H1 (cell line): ENCODE results near the gene IRF2BP1. TPM values are rescaled to one million over a fixed set of nuclear protein-coding genes. Genes with fewer than 3 reads are reported as not detected.

ENCODE experiments used
- ASH2L ChIP-seq: fragments of 200-600, 300-600 bp; sonication (generic); IDR thresholded peaks from one replicate; pipeline ENCODE4 v1.7.1; 2017; ENCODE audit warnings: low read length
- BACH1 ChIP-seq: IDR thresholded peaks from 2 replicates; pipeline ENCODE4 v1.6.1; 2012; ENCODE audit warnings: low read length, improper control_type of control experiment
- CBX8 ChIP-seq: fragments of 300-800, 300-1000 bp; sonication (generic); IDR thresholded peaks from 2 replicates; pipeline ENCODE4 v1.7.1; 2016; ENCODE audit warnings: low read depth, low read length, borderline replicate concordance
- EZH2 ChIP-seq: fragments of 200-600 bp; sonication (generic); IDR thresholded peaks from 2 replicates; pipeline ENCODE4 v1.7.1; 2012; ENCODE audit warnings: low read depth, mild to moderate bottlenecking, moderate library complexity, low read length, inconsistent platforms; ENCODE audit not compliant: severe bottlenecking
- FOSL1 ChIP-seq: IDR thresholded peaks from 2 replicates; pipeline ENCODE4 v1.6.1; 2011; ENCODE audit warnings: mild to moderate bottlenecking, low read depth, low read length, moderate library complexity; ENCODE audit not compliant: insufficient read depth
- HDAC2 ChIP-seq, 2 experiments: fragments of 300-600 bp in 1 of 2; sonication (generic) in 1 of 2; IDR thresholded peaks; 2 replicates each; pipeline ENCODE4 v1.6.1; 2011 to 2012; ENCODE audit warnings: low read depth in 2 of 2, low read length in 2 of 2, mild to moderate bottlenecking in 2 of 2, moderate library complexity in 2 of 2, borderline replicate concordance in 1 of 2, inconsistent platforms in 1 of 2
- JUND ChIP-seq: IDR thresholded peaks from 2 replicates; pipeline ENCODE4 v1.6.1; 2011; ENCODE audit warnings: mild to moderate bottlenecking, improper control_type of control experiment, low read length
- KDM4A ChIP-seq: IDR thresholded peaks from one replicate; pipeline ENCODE4 v1.7.1; 2012; ENCODE audit warnings: low read depth, mild to moderate bottlenecking, moderate library complexity, low read length, inconsistent platforms; ENCODE audit not compliant: severe bottlenecking
- MAFK ChIP-seq: IDR thresholded peaks from 2 replicates; pipeline ENCODE4 v1.6.1; 2012; ENCODE audit warnings: low read depth, mild to moderate bottlenecking, improper control_type of control experiment, low read length
- NANOG ChIP-seq: IDR thresholded peaks from 2 replicates; pipeline ENCODE4 v1.6.1; 2011; ENCODE audit warnings: low read length, low read depth, mild to moderate bottlenecking, inconsistent platforms; ENCODE audit not compliant: insufficient read depth, poor library complexity, severe bottlenecking
- POLR2A ChIP-seq, 2 experiments: IDR thresholded peaks; 1 replicate in 1 of 2; 2 replicates in 1 of 2; pipeline ENCODE4 v1.6.1; 2011; ENCODE audit warnings: low read depth in 2 of 2, low read length in 2 of 2, mild to moderate bottlenecking in 2 of 2; ENCODE audit errors: control extremely low read depth in 1 of 2
- TCF12 ChIP-seq: IDR thresholded peaks from 2 replicates; pipeline ENCODE4 v1.6.1; 2011; ENCODE audit warnings: low read depth, mild to moderate bottlenecking, low read length
- YY1 ChIP-seq: IDR thresholded peaks from 2 replicates; pipeline ENCODE4 v1.6.1; 2011; ENCODE audit warnings: low read depth, mild to moderate bottlenecking, low read length
- polyA plus RNA-seq, 7 experiments: library from polyadenylated mRNA; depleted of rRNA in 3 of 7; stranded (reverse) in 5 of 7; unstranded in 2 of 7; fragments of >200 nt in 5 of 7; fragments of 200-250 nt in 2 of 7; gene quantifications; 1 replicate in 5 of 7; 2 replicates in 1 of 7; 4 replicates in 1 of 7; pipeline versions ENCODE4 v1.2.1 to v1.2.3, GENCODE V29; 2011 to 2013; ENCODE audit warnings: missing spikeins in 2 of 7, mixed read lengths in 2 of 7
- total RNA-seq: library from RNA; stranded (reverse); fragmentation: NEBNext Ultra II Directional; extraction: Animal tissue kit (Norgen Biotek cat#: 25700); gene quantifications from 2 replicates; pipeline ENCODE4 v1.2.1, GENCODE V29; 2021
- TF ChIP-seq, protein P1 (sequence below): IDR thresholded peaks from 2 replicates; pipeline ENCODE4 v1.6.1; 2012; ENCODE audit warnings: low read length, inconsistent platforms
- TF ChIP-seq, protein P2 (sequence below): IDR thresholded peaks from 2 replicates; pipeline ENCODE4 v1.6.1; 2011; ENCODE audit warnings: low read depth, mild to moderate bottlenecking, low read length; ENCODE audit not compliant: insufficient read depth

The IRF2BP1 gene
- total and polyA plus RNA-seq, 2 of the 8 experiments (the other 6 are each of a cell fraction or from before 2014, with no cell fraction given) = 12.1 to 24.4 TPM

DNA sequence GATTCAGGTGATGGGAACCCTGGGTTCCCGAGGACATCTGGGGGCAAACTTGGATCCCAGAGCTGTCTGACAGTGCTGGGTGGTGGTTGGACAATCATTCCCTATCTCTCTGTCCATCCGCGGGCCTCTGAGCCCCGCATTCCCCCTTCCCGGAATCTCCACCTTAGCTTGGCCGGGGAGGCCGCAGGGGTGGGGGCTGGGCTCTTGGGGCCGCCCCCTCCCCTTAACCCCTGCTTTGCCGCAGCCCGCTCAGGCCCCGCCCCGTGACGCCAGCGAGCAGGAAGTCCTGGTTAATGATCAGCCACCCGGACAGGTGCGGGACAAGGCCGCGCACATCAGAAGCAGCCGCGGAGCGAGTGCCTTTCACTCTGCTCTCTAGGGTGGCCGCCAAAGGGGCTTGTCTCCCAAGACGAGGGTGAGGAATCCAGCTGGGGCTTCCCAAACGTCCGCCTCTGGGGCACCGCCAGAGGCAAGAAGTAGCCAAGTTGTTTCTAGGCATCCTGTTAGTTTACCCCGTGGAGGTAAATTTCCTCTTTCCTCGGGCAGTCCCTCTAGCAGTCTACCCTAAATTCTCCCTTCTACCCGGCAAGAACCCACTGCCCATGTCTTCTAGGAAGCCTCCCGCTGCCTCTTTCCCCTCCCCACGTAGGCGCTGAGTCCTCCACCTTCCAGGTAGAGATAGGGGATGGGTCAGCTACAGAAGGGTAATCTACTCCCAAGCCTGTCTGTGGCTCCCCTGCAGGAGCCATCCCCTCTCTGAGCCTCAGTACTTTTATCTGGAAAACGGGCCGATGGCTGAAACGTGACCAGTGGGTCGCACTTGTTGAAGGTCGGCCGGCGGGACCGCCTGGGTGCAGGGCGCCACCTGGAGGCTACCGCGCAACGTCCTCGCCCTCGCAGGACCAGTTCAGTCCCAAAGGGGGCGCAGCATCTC, 3.0 kb downstream of the IRF2BP1 start (continued):
- TF ChIP-seq, protein P1, sequence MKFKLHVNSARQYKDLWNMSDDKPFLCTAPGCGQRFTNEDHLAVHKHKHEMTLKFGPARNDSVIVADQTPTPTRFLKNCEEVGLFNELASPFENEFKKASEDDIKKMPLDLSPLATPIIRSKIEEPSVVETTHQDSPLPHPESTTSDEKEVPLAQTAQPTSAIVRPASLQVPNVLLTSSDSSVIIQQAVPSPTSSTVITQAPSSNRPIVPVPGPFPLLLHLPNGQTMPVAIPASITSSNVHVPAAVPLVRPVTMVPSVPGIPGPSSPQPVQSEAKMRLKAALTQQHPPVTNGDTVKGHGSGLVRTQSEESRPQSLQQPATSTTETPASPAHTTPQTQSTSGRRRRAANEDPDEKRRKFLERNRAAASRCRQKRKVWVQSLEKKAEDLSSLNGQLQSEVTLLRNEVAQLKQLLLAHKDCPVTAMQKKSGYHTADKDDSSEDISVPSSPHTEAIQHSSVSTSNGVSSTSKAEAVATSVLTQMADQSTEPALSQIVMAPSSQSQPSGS = no peak
- TF ChIP-seq YY1 = peak; percentile 62; the same call in 1 of the 2 replicates
- TF ChIP-seq JUND = peak; percentile 60
- TF ChIP-seq CBX8 = no peak
- TF ChIP-seq FOSL1 = no peak
- TF ChIP-seq MAFK = no peak
- no peak for TF ChIP-seq EZH2
- TF ChIP-seq POLR2A (IDR thresholded peaks at IDR 0.05; ENCODE audit: control extremely low read depth in 1 of 2, low read depth in 2 of 2, low read length in 2 of 2) = peak; percentile 37 to 61
- peak; percentile 85 to 100; a peak in 3 of 4 replicates for TF ChIP-seq HDAC2 (IDR thresholded peaks at IDR 0.05; ENCODE audit: borderline replicate concordance in 1 of 2, low read depth in 2 of 2, low read length in 2 of 2)
- peak; percentile 66; the same call in 1 of the 2 replicates for TF ChIP-seq TCF12
- TF ChIP-seq, protein P2, sequence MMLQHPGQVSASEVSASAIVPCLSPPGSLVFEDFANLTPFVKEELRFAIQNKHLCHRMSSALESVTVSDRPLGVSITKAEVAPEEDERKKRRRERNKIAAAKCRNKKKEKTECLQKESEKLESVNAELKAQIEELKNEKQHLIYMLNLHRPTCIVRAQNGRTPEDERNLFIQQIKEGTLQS = peak; percentile 63
- TF ChIP-seq KDM4A = no peak
- peak; percentile 45 for TF ChIP-seq NANOG
- peak; percentile 54 for TF ChIP-seq ASH2L
- peak; percentile 83 for TF ChIP-seq BACH1
